H9 (cell line): ENCODE data around the gene NCMAP. TPM values are rescaled to one million over a fixed set of nuclear protein-coding genes. Genes with fewer than 3 reads are reported as not detected.

Experiments used
- DNase-seq: peaks from one replicate; pipeline ENCODE4 v3.0.0-alpha.2; 2017
- H2AFZ ChIP-seq: one replicate; pipeline ENCODE4 v1.6.1; 2013; ENCODE audit warnings: mild to moderate bottlenecking, low read length, control low read depth, moderate library complexity
- H2AK5ac ChIP-seq: 2 replicates; pipeline ENCODE4 v1.6.1; 2013; ENCODE audit warnings: low read length, control low read depth, mixed read lengths; ENCODE audit not compliant: insufficient read length
- H2BK120ac ChIP-seq: one replicate; pipeline ENCODE4 v1.6.1; 2013; ENCODE audit warnings: low read depth, mild to moderate bottlenecking, low read length, control low read depth, inconsistent platforms; ENCODE audit not compliant: poor library complexity, severe bottlenecking
- H2BK12ac ChIP-seq: 2 replicates; pipeline ENCODE4 v1.6.1; 2013; ENCODE audit warnings: low read length, control low read depth, mixed read lengths, low read depth; ENCODE audit not compliant: insufficient read length
- H2BK15ac ChIP-seq: 2 replicates; pipeline ENCODE4 v1.6.1; 2013; ENCODE audit warnings: low read depth, low read length, control low read depth
- H2BK20ac ChIP-seq: one replicate; pipeline ENCODE4 v1.6.1; 2013; ENCODE audit warnings: low read depth, mild to moderate bottlenecking, low read length, control low read depth, inconsistent platforms; ENCODE audit not compliant: poor library complexity, severe bottlenecking
- H2BK5ac ChIP-seq: 2 replicates; pipeline ENCODE4 v1.6.1; 2013; ENCODE audit warnings: low read length, control low read depth, mixed read lengths; ENCODE audit not compliant: insufficient read length
- H3K14ac ChIP-seq: 2 replicates; pipeline ENCODE4 v1.6.1; 2013; ENCODE audit warnings: low read length, control low read depth; ENCODE audit not compliant: insufficient read depth
- H3K18ac ChIP-seq: 2 replicates; pipeline ENCODE4 v1.6.1; 2013; ENCODE audit warnings: low read depth, mild to moderate bottlenecking, mixed read lengths, low read length, control low read depth; ENCODE audit not compliant: insufficient read length
- H3K23ac ChIP-seq: 2 replicates; pipeline ENCODE4 v1.6.1; 2013; ENCODE audit warnings: low read length, control low read depth, mixed read lengths, low read depth; ENCODE audit not compliant: insufficient read length
- H3K23me2 ChIP-seq: 2 replicates; pipeline ENCODE4 v1.6.1; 2013; ENCODE audit warnings: low read depth, mild to moderate bottlenecking, mixed read lengths, low read length, control low read depth; ENCODE audit not compliant: insufficient read length, poor library complexity, severe bottlenecking
- H3K27ac ChIP-seq: 2 replicates; pipeline ENCODE4 v1.5.1; 2013; ENCODE audit warnings: low read length, control low read depth, mixed read lengths, low read depth; ENCODE audit not compliant: insufficient read length
- H3K27me3 ChIP-seq: 2 replicates; pipeline ENCODE4 v1.6.1; 2013; ENCODE audit warnings: low read length, control low read depth, inconsistent platforms; ENCODE audit not compliant: insufficient read depth
- H3K4ac ChIP-seq: 2 replicates; pipeline ENCODE4 v1.6.1; 2013; ENCODE audit warnings: low read depth, mild to moderate bottlenecking, control low read depth, inconsistent platforms, low read length, moderate library complexity
- H3K4me1 ChIP-seq: 2 replicates; pipeline ENCODE4 v1.6.1; 2013; ENCODE audit warnings: low read length, control low read depth, inconsistent platforms; ENCODE audit not compliant: insufficient read depth
- H3K4me2 ChIP-seq: 2 replicates; pipeline ENCODE4 v1.6.1; 2013; ENCODE audit warnings: low read length, control low read depth, mixed read lengths; ENCODE audit not compliant: insufficient read length, insufficient read depth
- H3K56ac ChIP-seq: 2 replicates; pipeline ENCODE4 v1.6.1; 2013; ENCODE audit warnings: low read depth, mild to moderate bottlenecking, mixed read lengths, low read length, control low read depth; ENCODE audit not compliant: insufficient read length
- H3K79me1 ChIP-seq: 2 replicates; pipeline ENCODE4 v1.6.1; 2013; ENCODE audit warnings: low read depth, mild to moderate bottlenecking, moderate library complexity, low read length, control low read depth, inconsistent platforms; ENCODE audit not compliant: insufficient read depth, poor library complexity, severe bottlenecking
- H3K79me2 ChIP-seq: 2 replicates; pipeline ENCODE4 v1.6.1; 2013; ENCODE audit warnings: low read length, control low read depth, inconsistent platforms; ENCODE audit not compliant: insufficient read depth
- H3K9ac ChIP-seq: 2 replicates; pipeline ENCODE4 v1.6.1; 2013; ENCODE audit warnings: low read length, control low read depth, mixed read lengths; ENCODE audit not compliant: insufficient read length; ENCODE audit errors: extremely low read depth
- H3K9me3 ChIP-seq: one replicate; pipeline ENCODE4 v1.6.1; 2013; ENCODE audit warnings: low read depth, low read length, inconsistent platforms; ENCODE audit not compliant: control insufficient read depth
- H3T11ph ChIP-seq: one replicate; pipeline ENCODE4 v1.6.1; 2013; ENCODE audit warnings: mild to moderate bottlenecking, low read length, control low read depth, inconsistent platforms
- H4K20me1 ChIP-seq: one replicate; pipeline ENCODE4 v1.6.1; 2013; ENCODE audit not compliant: control insufficient read depth, insufficient read length, insufficient read depth
- H4K5ac ChIP-seq: 2 replicates; pipeline ENCODE4 v1.6.1; 2013; ENCODE audit warnings: low read depth, mild to moderate bottlenecking, mixed read lengths, low read length, control low read depth; ENCODE audit not compliant: insufficient read length
- H4K8ac ChIP-seq: replicated peaks from 2 replicates; pipeline ENCODE4 v1.6.1; 2013; ENCODE audit warnings: low read length, control low read depth, mixed read lengths, low read depth; ENCODE audit not compliant: insufficient read length
- H4K91ac ChIP-seq: 2 replicates; pipeline ENCODE4 v1.6.1; 2013; ENCODE audit warnings: low read depth, mild to moderate bottlenecking, moderate library complexity, mixed read lengths, low read length, control low read depth; ENCODE audit not compliant: insufficient read length
- H3K27ac Mint-ChIP-seq, 3 experiments: 2 replicates in 2 of 3; 3 replicates in 1 of 3; pipeline ENCODE4 v1.8.0; 2020 to 2021; ENCODE audit warnings: mixed read lengths in 3 of 3, mild to moderate bottlenecking in 1 of 3, moderate library complexity in 1 of 3
- H3K27me3 Mint-ChIP-seq: 2 replicates; pipeline ENCODE4 v1.8.0; 2021; ENCODE audit warnings: low read depth, mild to moderate bottlenecking, moderate library complexity, mixed read lengths
- H3K36me3 Mint-ChIP-seq, 3 experiments: 2 replicates in 2 of 3; 3 replicates in 1 of 3; pipeline ENCODE4 v1.8.0; 2020 to 2021; ENCODE audit warnings: low read depth in 3 of 3, mixed read lengths in 3 of 3; ENCODE audit not compliant: insufficient read depth in 1 of 3
- H3K4me1 Mint-ChIP-seq, 2 experiments: 2 replicates each; pipeline ENCODE4 v1.8.0; 2020; ENCODE audit warnings: mixed read lengths in 2 of 2
- H3K4me3 Mint-ChIP-seq, 2 experiments: 2 replicates in 1 of 2; 3 replicates in 1 of 2; pipeline ENCODE4 v1.8.0; 2020 to 2021; ENCODE audit warnings: mild to moderate bottlenecking in 2 of 2, mixed read lengths in 2 of 2, moderate library complexity in 1 of 2
- H3K9me3 Mint-ChIP-seq, 2 experiments: 2 replicates in 1 of 2; 3 replicates in 1 of 2; pipeline ENCODE4 v1.8.0; 2020; ENCODE audit warnings: mild to moderate bottlenecking in 2 of 2, mixed read lengths in 2 of 2, moderate library complexity in 1 of 2
- WGBS: extraction: QIAGEN DNeasy Blood & Tissue Kit; methylation state at CpG from one replicate; pipeline ENCODE4 v1.1.7; 2013; ENCODE audit warnings: missing lambda C conversion rate, low lambda C conversion rate, mixed read lengths; ENCODE audit not compliant: insufficient read length; ENCODE audit errors: extremely low coverage; 5-methylcytosine and 5-hydroxymethylcytosine counted together
- total RNA-seq: library from RNA; stranded (reverse); gene quantifications from 2 replicates; pipeline ENCODE4 v1.2.1, GENCODE V29; 2021
- TF ChIP-seq, protein P1 (sequence below): fragments of 200-600 bp; sonication (generic); conservative IDR thresholded peaks from 3 replicates; pipeline ENCODE4 v1.8.0; 2021; ENCODE audit warnings: antibody characterized with exemption, mild to moderate bottlenecking

Gene NCMAP
- total RNA-seq, 1 experiment from 2014 or later, result 0.35 TPM

GRCh38 chr1:24564695-24565094 lies 8.8 kb downstream of the NCMAP start:
- no peak overlapping the region for H2BK15ac ChIP-seq
- H4K5ac ChIP-seq, result no peak overlapping the region

More at GRCh38 chr1:24564695-24565094, 8.8 kb downstream of the NCMAP start:
- H3K36me3 Mint-ChIP-seq, result peaks cover 0 to 3% (median 0%) of the 10 kb centered on the region in 3 experiments; a peak in 2 of 7 replicates
- Histone ChIP-seq H4K20me1 (no peaks in the 10 kb centered on the region), H4K8ac (no peak overlapping the region), H4K91ac (no peak overlapping the region), H2AFZ (no peak overlapping the region), H3K23ac (no peak overlapping the region), H3K79me2 (no peaks in the 10 kb centered on the region), H3T11ph (no peak overlapping the region), H3K18ac (no peak overlapping the region), H2BK20ac (no peak overlapping the region), H3K4me1 (peaks cover 2% of the 10 kb centered on the region; the same call in 1 of the 2 replicates), H3K9me3 (no peaks in the 10 kb centered on the region), H3K27ac (no peak overlapping the region), H2BK12ac (no peak overlapping the region), H2BK120ac (no peak overlapping the region), H3K4me2 (no peak overlapping the region), H3K79me1 (no peaks in the 10 kb centered on the region), H2BK5ac (no peak overlapping the region), H2AK5ac (no peak overlapping the region), H3K4ac (no peak overlapping the region), H3K56ac (no peak overlapping the region), H3K14ac (no peak overlapping the region), H3K9ac (no peak overlapping the region), H3K27me3 (no peaks in the 10 kb centered on the region), H3K23me2 (no peaks in the 10 kb centered on the region)
- TF ChIP-seq, protein P1, sequence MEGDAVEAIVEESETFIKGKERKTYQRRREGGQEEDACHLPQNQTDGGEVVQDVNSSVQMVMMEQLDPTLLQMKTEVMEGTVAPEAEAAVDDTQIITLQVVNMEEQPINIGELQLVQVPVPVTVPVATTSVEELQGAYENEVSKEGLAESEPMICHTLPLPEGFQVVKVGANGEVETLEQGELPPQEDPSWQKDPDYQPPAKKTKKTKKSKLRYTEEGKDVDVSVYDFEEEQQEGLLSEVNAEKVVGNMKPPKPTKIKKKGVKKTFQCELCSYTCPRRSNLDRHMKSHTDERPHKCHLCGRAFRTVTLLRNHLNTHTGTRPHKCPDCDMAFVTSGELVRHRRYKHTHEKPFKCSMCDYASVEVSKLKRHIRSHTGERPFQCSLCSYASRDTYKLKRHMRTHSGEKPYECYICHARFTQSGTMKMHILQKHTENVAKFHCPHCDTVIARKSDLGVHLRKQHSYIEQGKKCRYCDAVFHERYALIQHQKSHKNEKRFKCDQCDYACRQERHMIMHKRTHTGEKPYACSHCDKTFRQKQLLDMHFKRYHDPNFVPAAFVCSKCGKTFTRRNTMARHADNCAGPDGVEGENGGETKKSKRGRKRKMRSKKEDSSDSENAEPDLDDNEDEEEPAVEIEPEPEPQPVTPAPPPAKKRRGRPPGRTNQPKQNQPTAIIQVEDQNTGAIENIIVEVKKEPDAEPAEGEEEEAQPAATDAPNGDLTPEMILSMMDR, result no peak
- no peak for DNase-seq
- peaks cover 20 to 28% of the 10 kb centered on the region in 2 experiments for H3K4me1 Mint-ChIP-seq
- H3K27ac Mint-ChIP-seq, result no peak overlapping the region
- H3K9me3 Mint-ChIP-seq, result peaks cover 4 to 7% of the 10 kb centered on the region in 2 experiments; a peak in 4 of 5 replicates
- H3K4me3 Mint-ChIP-seq, result no peak overlapping the region
- WGBS, result no CpG with 5 or more reads among the region's 2 CpGs
- peaks cover 2% of the 10 kb centered on the region for H3K27me3 Mint-ChIP-seq
